Measurements from ENCODE around the gene KRTAP10-12. TPM values are rescaled to one million over a fixed set of nuclear protein-coding genes. Genes with fewer than 3 reads are reported as not detected.
"Not testable (repeated sequence)": the region's sequence is repeated elsewhere in the genome, so short reads cannot be mapped to it uniquely, and the experiment has no call there.

The KRTAP10-12 gene, protein sequence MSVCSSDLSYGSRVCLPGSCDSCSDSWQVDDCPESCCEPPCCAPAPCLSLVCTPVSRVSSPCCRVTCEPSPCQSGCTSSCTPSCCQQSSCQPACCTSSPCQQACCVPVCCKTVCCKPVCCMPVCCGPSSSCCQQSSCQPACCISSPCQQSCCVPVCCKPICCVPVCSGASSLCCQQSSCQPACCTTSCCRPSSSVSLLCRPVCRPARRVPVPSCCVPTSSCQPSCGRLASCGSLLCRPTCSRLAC
- total RNA-seq (not detected), total RNA-seq (0 reads per million in 2 donors)

DNA sequence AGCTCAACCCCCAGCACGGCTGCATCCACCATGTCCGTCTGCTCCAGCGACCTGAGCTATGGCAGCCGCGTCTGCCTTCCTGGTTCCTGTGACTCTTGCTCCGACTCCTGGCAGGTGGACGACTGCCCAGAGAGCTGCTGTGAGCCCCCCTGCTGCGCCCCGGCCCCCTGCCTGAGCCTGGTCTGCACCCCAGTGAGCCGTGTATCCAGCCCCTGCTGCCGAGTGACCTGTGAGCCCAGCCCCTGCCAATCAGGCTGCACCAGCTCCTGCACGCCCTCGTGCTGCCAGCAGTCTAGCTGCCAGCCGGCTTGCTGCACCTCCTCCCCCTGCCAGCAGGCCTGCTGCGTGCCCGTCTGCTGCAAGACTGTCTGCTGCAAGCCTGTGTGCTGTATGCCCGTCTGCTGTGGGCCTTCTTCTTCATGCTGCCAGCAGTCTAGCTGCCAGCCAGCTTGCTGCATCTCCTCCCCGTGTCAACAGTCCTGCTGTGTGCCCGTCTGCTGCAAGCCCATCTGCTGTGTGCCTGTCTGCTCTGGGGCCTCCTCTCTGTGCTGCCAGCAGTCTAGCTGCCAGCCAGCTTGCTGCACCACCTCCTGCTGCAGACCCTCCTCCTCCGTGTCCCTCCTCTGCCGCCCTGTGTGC is at the start of gene KRTAP10-12:
TSS of gene KRTAP10-12 (plus strand) at position 1 of the 639 bp plus-strand sequence. CDS start at position 31, 30 bp downstream.
- H3K4me3 Mint-ChIP-seq, result peak within 1 kb of the TSS; percentile 19
- not testable (repeated sequence) for H3K9me3 ChIP-seq (ENCODE audit: control insufficient read depth, low read length, poor library complexity, severe bottlenecking)

DNA sequence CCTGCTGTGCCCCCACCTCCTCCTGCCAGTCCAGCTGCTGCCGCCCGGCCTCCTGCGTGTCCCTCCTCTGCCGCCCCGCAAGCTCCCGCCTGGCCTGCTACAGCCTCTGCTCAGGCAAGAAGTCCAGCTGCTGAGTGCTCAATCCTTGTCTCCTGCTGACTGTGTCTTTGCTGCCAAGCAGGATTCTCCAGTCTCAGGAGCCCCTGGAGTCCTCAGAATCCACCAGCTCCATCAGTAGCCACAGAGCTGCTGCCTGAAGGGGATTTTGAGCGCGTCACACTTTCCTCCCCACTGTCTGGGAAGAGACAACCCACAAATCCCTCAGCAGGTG is 49.8 kb upstream of the KRTAP10-12 start:
- H3K9me3 ChIP-seq (ENCODE audit: control insufficient read depth, low read length, poor library complexity, severe bottlenecking), result peaks cover 10% of the 10 kb centered on the region
- no peak overlapping the region for H3K27ac Mint-ChIP-seq
- no peak overlapping the region for H3K4me3 Mint-ChIP-seq
- ATAC-seq, result no peak
- H3K4me1 Mint-ChIP-seq, result no peaks in the 10 kb centered on the region
- no peak for DNase-seq
- no peaks in the 10 kb centered on the region for H3K36me3 Mint-ChIP-seq (ENCODE audit: low read depth)
- H3K27me3 Mint-ChIP-seq, result no peaks in the 10 kb centered on the region

More for the DNA sequence above, at the start of gene KRTAP10-12:
- Mint-ChIP-seq H3K4me1 (peaks cover 18% of the 10 kb centered on the region), H3K27me3 (peaks cover 66% of the 10 kb centered on the region), H3K36me3 (ENCODE audit: low read depth) (peaks cover 12% of the 10 kb centered on the region)
- ATAC-seq, H3K27ac Mint-ChIP-seq, DNase-seq: not testable (repeated sequence)

DNA sequence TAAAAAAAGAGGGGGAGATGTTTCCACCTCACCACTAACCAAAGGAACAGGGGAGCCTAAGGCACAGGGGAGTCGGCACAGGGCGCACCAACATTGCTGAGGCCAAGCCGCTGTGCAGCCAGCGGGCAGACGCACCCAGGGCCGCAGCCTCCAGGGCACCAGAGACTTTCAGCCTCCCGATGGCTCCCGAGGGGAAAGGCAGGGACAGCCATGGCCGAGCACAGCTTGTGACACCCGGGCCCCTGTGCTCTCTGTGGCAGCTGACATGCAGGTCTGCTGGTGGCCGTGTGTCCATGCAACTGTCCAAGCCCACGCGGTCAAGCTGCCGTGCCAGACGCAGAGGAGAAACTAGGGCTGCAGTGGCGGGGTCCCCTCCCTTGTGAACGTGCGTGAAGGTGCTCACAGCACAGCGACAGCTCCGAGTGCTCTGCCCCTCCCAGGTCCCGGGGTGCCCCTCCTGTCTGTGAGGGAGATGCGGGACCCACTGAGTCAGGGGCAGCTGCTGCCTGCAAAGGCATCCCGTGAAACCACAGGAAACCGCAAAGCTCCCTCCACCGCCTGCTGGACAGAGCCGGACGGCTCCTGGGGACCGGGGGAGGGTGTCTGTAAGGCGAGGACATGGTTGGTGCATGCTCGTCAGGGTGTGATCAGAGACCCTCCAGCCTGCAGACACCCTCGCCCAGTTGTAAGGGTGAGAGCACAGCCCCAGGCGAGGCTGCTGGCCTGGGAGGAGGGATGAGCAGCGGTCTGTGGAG is 48.2 kb upstream of the KRTAP10-12 start:
- Mint-ChIP-seq H3K36me3 (ENCODE audit: low read depth) (no peaks in the 10 kb centered on the region), H3K27ac (no peak overlapping the region), H3K4me1 (peaks cover 4% of the 10 kb centered on the region), H3K4me3 (no peak overlapping the region), H3K27me3 (no peaks in the 10 kb centered on the region)
- DNase-seq, result no peak
- ATAC-seq, result no peak
- H3K9me3 ChIP-seq (ENCODE audit: control insufficient read depth, low read length, poor library complexity, severe bottlenecking), result peaks cover 10% of the 10 kb centered on the region

DNA sequence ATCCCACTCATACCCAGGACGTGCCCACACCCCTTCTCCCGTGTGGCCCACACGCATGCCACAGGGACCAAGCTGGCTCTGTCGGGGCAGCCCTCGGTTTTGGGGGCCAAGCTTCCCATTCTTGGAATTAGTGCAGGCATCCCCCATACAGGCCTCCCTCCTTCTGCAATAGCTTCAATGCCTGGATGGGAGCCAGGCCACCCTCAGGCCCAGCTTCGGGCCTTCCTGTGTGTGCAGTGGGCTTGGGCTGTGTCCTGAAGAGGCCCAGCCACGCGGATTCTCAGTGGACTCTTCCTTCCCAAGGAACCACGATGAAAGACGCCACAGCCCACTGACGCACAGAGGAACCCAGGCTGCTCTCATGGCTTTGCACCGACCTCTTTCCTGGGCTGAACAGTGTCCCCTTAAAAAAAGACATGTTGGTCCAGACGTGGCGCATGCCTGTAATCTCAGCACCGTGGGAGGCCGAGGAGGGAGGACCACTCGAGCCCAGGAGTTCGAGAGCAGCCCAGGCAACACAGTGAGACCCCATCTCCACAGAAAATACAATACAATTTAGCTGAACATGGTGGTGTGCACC is 47.4 kb upstream of the KRTAP10-12 start:
- Mint-ChIP-seq H3K36me3 (ENCODE audit: low read depth) (no peaks in the 10 kb centered on the region), H3K4me3 (no peak overlapping the region), H3K4me1 (peaks cover 13% of the 10 kb centered on the region), H3K27ac (no peak overlapping the region), H3K27me3 (no peaks in the 10 kb centered on the region)
- ATAC-seq (no peak), DNase-seq (no peak)
- peaks cover 6% of the 10 kb centered on the region for H3K9me3 ChIP-seq (ENCODE audit: control insufficient read depth, low read length, poor library complexity, severe bottlenecking)

DNA sequence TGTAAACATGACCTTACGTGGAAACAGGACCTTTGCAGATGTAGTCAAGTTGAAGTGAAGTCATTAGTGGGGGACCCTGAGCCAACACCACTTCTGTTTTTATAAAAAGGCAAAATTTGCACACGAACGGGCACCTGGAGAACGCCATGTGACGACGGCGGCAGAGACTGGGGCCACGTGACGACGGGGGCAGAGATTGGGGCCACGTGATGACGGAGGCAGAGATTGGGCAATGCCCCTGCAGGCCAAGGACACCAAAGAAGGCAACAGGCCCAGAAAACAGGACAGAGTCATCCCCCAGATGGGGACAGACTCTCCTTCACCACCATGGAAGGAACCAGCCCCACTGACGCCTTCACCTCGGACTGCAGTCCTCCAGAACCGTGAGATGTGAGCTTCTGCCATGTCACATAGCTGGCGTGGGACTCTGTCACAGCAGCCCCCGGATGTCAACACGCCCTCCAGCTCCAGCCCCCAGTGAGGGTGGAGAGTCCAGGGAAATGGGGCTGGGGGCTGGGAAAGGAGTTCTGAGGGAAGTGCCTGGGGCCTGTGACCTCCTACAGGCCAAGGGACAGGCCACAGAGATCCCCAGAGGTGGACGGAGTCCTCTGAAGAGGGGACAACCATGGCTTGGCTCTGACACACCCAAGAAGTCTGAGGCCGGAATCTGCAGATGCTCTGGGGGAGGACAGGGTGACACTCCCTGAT is 46.6 kb upstream of the KRTAP10-12 start:
- ATAC-seq (no peak), DNase-seq (no peak)
- Mint-ChIP-seq H3K4me3 (no peak overlapping the region), H3K4me1 (peaks cover 14% of the 10 kb centered on the region), H3K36me3 (ENCODE audit: low read depth) (no peaks in the 10 kb centered on the region), H3K27ac (no peak overlapping the region), H3K27me3 (no peaks in the 10 kb centered on the region)
- H3K9me3 ChIP-seq (ENCODE audit: control insufficient read depth, low read length, poor library complexity, severe bottlenecking), result no peaks in the 10 kb centered on the region

DNA sequence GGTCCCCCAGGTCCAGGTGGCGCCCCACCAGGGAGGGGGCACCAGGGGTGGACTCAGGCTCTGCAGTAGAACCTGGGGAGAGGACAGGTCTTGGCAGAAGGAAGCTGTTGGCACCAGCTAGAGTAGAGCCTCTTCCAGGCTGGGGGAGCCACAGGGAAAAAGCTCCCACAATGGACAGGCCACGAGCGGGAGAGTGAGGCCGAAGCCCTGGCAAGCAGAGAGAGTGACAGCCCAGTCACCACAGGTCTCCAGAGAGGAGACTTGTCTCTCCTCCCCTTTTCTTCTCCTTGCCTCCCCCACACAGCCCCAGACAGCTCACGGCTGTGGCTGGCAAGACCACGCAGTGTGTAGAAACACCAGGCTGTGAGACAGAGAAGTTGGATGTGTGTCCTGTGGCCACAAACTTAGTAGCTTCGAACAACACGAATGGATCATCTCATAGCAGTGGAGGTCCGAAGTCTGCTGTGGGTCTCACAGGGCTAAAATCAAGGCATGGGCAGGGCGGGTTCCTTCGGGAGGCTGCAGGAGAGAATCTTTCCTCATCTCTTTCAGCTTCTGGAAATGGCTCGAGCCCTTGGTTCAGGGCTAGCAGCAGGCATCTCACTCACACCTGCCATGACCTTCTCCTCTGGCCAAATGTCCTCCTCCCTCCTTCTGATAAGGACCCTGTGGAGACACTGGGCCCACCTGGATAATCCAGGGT is 45.8 kb upstream of the KRTAP10-12 start:
- Mint-ChIP-seq H3K27ac (no peak overlapping the region), H3K36me3 (ENCODE audit: low read depth) (no peaks in the 10 kb centered on the region), H3K4me3 (no peak overlapping the region), H3K4me1 (peaks cover 14% of the 10 kb centered on the region), H3K27me3 (no peaks in the 10 kb centered on the region)
- no peaks in the 10 kb centered on the region for H3K9me3 ChIP-seq (ENCODE audit: control insufficient read depth, low read length, poor library complexity, severe bottlenecking)
- ATAC-seq, result no peak
- DNase-seq, result no peak

DNA sequence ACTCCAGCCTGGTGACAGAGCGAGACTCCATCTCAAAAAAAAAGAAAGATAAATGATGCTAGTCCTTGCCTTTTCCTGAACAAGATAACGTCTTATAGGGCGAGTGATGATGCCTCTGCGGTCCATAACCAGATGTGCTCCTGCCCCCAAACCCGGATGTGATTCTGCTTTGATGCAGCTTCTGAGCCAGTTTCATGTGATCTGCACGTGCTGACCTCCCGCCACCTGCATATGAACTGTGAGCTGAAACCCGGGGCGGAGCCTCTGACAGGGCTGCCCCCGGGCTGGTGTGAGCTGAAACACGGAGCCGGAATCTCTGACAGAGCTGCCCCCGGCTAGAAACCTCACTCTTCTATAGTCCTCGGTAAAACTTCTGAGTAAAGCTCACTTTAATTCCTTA is 43.8 kb upstream of the KRTAP10-12 start:
- Mint-ChIP-seq H3K27me3 (no peaks in the 10 kb centered on the region), H3K4me1 (peaks cover 28% of the 10 kb centered on the region), H3K36me3 (ENCODE audit: low read depth) (no peaks in the 10 kb centered on the region), H3K27ac (peak overlapping the region; percentile 83), H3K4me3 (no peak overlapping the region)
- H3K9me3 ChIP-seq (ENCODE audit: control insufficient read depth, low read length, poor library complexity, severe bottlenecking), result peaks cover 4% of the 10 kb centered on the region
- ATAC-seq, result no peak
- no peak for DNase-seq

DNA sequence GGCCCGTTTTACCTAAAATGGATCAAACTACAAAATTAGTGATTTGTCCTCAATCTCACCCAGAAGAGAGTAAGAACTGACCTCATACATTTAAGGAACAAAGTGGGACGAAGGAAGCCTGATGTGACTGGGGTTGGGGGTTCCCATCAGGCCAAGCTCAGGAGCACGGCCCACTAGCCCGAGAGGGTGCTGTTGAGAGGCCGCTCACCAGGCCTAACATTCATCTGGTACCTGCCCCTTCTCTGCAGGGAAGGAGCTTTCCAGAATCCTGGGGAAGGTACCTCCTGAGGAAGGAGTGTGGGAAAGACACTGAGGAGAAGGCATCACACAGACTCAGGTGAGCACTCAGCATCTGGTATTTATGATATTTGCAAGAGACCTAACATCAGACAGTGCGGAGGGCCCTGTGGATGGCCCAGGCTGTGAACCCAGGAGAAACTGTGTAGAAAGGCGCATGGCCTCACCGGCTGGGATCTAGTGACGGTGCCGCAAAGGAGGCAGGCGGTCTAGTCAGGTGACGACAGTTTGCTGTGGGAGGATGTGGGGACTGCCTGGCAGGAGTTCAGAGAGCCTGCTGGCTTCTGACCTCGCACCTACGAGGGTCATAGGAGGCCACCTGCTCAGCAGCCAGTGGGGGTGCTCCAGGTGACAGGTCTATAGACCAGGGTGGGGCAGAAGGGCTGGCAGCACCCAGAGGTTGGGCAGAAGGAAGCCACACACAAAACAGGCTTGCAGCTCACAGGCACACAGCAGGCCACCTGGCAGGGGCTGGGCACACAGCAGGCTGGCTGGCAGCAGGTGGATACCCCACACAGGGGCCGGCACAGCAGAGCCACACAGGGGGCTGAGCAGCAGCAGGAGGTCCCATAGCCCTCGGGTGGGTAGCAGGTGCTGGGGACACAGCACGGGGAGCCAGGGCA is 43.1 kb upstream of the KRTAP10-12 start:
- H3K4me3 Mint-ChIP-seq, result peak overlapping the region; percentile 63
- peaks cover 4% of the 10 kb centered on the region for H3K9me3 ChIP-seq (ENCODE audit: control insufficient read depth, low read length, poor library complexity, severe bottlenecking)
- H3K4me1 Mint-ChIP-seq, result peaks cover 36% of the 10 kb centered on the region
- DNase-seq, result peak in 2 of 3 donors; percentile 49 to 55
- H3K36me3 Mint-ChIP-seq (ENCODE audit: low read depth), result no peaks in the 10 kb centered on the region
- H3K27me3 Mint-ChIP-seq, result no peaks in the 10 kb centered on the region
- H3K27ac Mint-ChIP-seq, result peak overlapping the region; percentile 83
- peak; percentile 70 for ATAC-seq

DNA sequence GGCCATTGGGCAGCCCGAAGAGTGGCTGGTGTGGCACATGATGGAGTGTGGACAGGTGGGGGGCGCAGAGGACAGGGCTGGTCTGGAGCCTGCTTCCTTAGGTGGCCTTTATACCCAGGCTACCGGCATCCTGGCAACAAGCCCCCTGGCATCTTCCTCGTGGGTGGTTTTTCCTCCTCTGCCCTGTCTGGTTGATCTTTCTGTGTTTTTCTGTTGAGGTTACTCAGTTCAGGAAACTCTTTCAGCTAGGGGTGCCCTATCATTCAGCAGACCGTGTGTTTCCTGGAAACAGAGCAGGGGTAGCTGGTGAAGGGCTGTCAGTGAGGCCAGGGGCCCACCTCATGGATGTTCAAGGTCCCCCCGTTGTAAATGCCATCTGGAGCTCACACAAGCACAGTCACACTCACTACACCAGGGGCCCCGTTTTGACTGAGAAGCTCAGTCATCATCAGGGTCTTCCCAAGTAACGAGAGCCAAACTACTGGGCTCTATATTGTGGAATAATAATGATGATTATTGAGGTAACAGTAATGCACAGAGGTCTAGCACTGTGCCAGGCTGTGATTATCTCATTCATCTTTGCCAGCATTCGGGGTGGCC is 42.3 kb upstream of the KRTAP10-12 start, which contains the start of gene KRTAP12-4:
TSS of gene KRTAP12-4 (minus strand) at position 84 of the 600 bp plus-strand sequence. CDS start at position 39, 45 bp downstream.
- peaks cover 4% of the 10 kb centered on the region for H3K9me3 ChIP-seq (ENCODE audit: control insufficient read depth, low read length, poor library complexity, severe bottlenecking)
- ATAC-seq, result no peak
- peaks cover 44% of the 10 kb centered on the region for H3K4me1 Mint-ChIP-seq
- peak within 1 kb of the TSS; percentile 96 for H3K27ac Mint-ChIP-seq
- no peaks in the 10 kb centered on the region for H3K27me3 Mint-ChIP-seq
- no peaks in the 10 kb centered on the region for H3K36me3 Mint-ChIP-seq (ENCODE audit: low read depth)
- peak within 1 kb of the TSS; percentile 63 for H3K4me3 Mint-ChIP-seq
- no peak for DNase-seq

DNA sequence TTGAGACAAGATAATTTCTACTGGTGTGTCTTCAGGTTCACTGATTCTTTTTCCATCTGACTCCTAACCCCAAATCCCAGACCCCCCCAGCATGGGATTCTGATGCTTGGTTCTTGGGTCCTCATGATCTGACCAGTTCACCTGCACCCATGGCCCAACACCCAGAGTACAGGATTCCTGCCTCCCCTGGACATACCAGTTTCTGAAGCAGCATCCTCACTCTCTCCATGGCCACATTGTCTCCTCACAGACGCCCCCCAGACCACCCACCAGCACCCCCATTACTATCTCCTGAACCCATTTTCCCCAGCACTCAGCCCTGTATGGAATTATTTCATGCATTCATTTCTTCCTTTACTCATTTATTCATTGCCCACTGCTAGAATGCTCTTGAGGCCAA is 40.1 kb upstream of the KRTAP10-12 start:
- ATAC-seq (no peak), DNase-seq (no peak)
- H3K27ac Mint-ChIP-seq, result peak overlapping the region; percentile 96
- peaks cover 4% of the 10 kb centered on the region for H3K9me3 ChIP-seq (ENCODE audit: control insufficient read depth, low read length, poor library complexity, severe bottlenecking)
- H3K36me3 Mint-ChIP-seq (ENCODE audit: low read depth), result no peaks in the 10 kb centered on the region
- peak overlapping the region; percentile 58 for H3K4me3 Mint-ChIP-seq
- no peaks in the 10 kb centered on the region for H3K27me3 Mint-ChIP-seq
- peaks cover 47% of the 10 kb centered on the region for H3K4me1 Mint-ChIP-seq
